B cell (primary cell): ENCODE data around the gene STAG1. TPM values are rescaled to one million over a fixed set of nuclear protein-coding genes. Genes with fewer than 3 reads are reported as not detected.

ENCODE experiments used
- ATAC-seq: fragments of 200-7000 bp; cut with Tn5 transposase; one replicate; pipeline ENCODE4 v1.10.0; 2021; ENCODE audit warnings: low read depth, mild to moderate bottlenecking, moderate number of reproducible peaks, moderate library complexity
- CTCF ChIA-PET: fragments of 350-600 bp; sonication (Branson Sonifier 250); formaldehyde crosslinking; loops from one replicate; lab custom pipeline; 2021; ENCODE audit warnings: antibody characterized with exemption, inconsistent platforms; lab: Charles Lee
- POLR2A ChIA-PET: fragments of 350-600 bp; sonication (Branson Sonifier 250); formaldehyde crosslinking; loops from one replicate; lab custom pipeline; 2021; ENCODE audit warnings: antibody characterized with exemption; lab: Charles Lee
- DNase-seq: peaks from one replicate; pipeline ENCODE4 v3.0.0; 2013
- H2AFZ ChIP-seq: 2 replicates; pipeline ENCODE4 v1.6.1; 2012; ENCODE audit warnings: mild to moderate bottlenecking, low read depth, low read length; ENCODE audit not compliant: insufficient read depth, poor library complexity, severe bottlenecking
- H3K27ac ChIP-seq, 2 donors: 1 replicate in 1 of 2; 2 replicates in 1 of 2; pipeline ENCODE4 v1.5.1; 2012 to 2013; ENCODE audit warnings: low read length in 2 of 2, mild to moderate bottlenecking in 2 of 2, moderate library complexity in 1 of 2
- H3K27me3 ChIP-seq, 4 experiments: fragments of 200-600 bp in 1 of 4; sonication (generic) in 1 of 4; replicated peaks in 1 of 4; 1 replicate in 2 of 4; 2 replicates in 2 of 4; pipeline versions ENCODE4 v1.6.1 to v1.7.0; 2013 to 2016; ENCODE audit warnings: low read length in 3 of 4, mild to moderate bottlenecking in 2 of 4, mixed read lengths in 1 of 4, moderate library complexity in 1 of 4; ENCODE audit not compliant: insufficient read depth in 4 of 4, control insufficient read depth in 3 of 4; ENCODE audit errors: control extremely low read depth in 1 of 4
- H3K36me3 ChIP-seq, 2 experiments: replicated peaks in 1 of 2; 1 replicate in 1 of 2; 2 replicates in 1 of 2; pipeline versions ENCODE4 v1.6.1 to v1.7.1; 2013; ENCODE audit warnings: low read length in 1 of 2; ENCODE audit not compliant: insufficient read depth in 2 of 2, control insufficient read depth in 1 of 2; ENCODE audit errors: control extremely low read depth in 1 of 2, extremely low read depth in 1 of 2
- H3K4me1 ChIP-seq, 2 donors: fragments of 200-600 bp in 1 of 2; sonication (generic) in 1 of 2; 1 replicate in 1 of 2; 2 replicates in 1 of 2; pipeline versions ENCODE4 v1.5.1 to v1.6.1; 2013 to 2017; ENCODE audit warnings: low read length in 2 of 2; ENCODE audit not compliant: control insufficient read depth in 2 of 2, insufficient read depth in 2 of 2
- H3K4me2 ChIP-seq: replicated peaks from 2 replicates; pipeline ENCODE3; 2012; ENCODE audit warnings: mild to moderate bottlenecking, low read depth, low read length; ENCODE audit not compliant: poor library complexity, severe bottlenecking
- H3K4me3 ChIP-seq, 5 experiments: fragments of 200-600 bp in 1 of 5; sonication (generic) in 1 of 5; 1 replicate in 3 of 5; 2 replicates in 2 of 5; pipeline versions ENCODE4 v1.5.1 to v1.7.0; 2011 to 2016; ENCODE audit warnings: low read length in 4 of 5, mild to moderate bottlenecking in 4 of 5, low read depth in 2 of 5, control low read depth in 1 of 5, moderate library complexity in 1 of 5; ENCODE audit not compliant: insufficient read depth in 1 of 5; ENCODE audit errors: control extremely low read depth in 1 of 5, extremely low read depth in 1 of 5
- H3K79me2 ChIP-seq: fragments of 200-600 bp; sonication (generic); one replicate; pipeline ENCODE4 v1.6.0; 2016; ENCODE audit warnings: low read length; ENCODE audit not compliant: control insufficient read depth, insufficient read depth
- H3K9ac ChIP-seq: fragments of 200-600 bp; sonication (generic); 2 replicates; pipeline ENCODE4 v1.6.1; 2017; ENCODE audit warnings: mild to moderate bottlenecking, low read length, moderate library complexity
- H3K9me3 ChIP-seq, 3 donors: one replicate each; pipeline versions ENCODE4 v1.6.1 to v1.7.1; 2013; ENCODE audit warnings: low read length in 2 of 3; ENCODE audit not compliant: control insufficient read depth in 2 of 3, insufficient read depth in 1 of 3; ENCODE audit errors: control extremely low read depth in 1 of 3
- H4K20me1 ChIP-seq: 2 replicates; pipeline ENCODE4 v1.6.0; 2012; ENCODE audit warnings: mild to moderate bottlenecking, low read length; ENCODE audit not compliant: insufficient read depth, control insufficient read depth, poor library complexity, severe bottlenecking
- H3K27ac Mint-ChIP-seq: one replicate; pipeline ENCODE4 v1.8.0; 2021; ENCODE audit warnings: mixed read lengths
- H3K27me3 Mint-ChIP-seq: one replicate; pipeline ENCODE4 v1.8.0; 2021; ENCODE audit warnings: mixed read lengths
- H3K4me1 Mint-ChIP-seq: one replicate; pipeline ENCODE4 v1.8.0; 2021; ENCODE audit warnings: mixed read lengths
- H3K4me3 Mint-ChIP-seq: one replicate; pipeline ENCODE4 v1.8.0; 2021; ENCODE audit warnings: mixed read lengths
- H3K9me3 Mint-ChIP-seq: one replicate; pipeline ENCODE4 v1.8.0; 2022; ENCODE audit warnings: mixed read lengths; ENCODE audit not compliant: insufficient read depth
- EZH2 ChIP-seq: IDR thresholded peaks from 2 replicates; pipeline ENCODE4 v1.6.1; 2012; ENCODE audit warnings: borderline replicate concordance, low read depth, mild to moderate bottlenecking, moderate library complexity, low read length; ENCODE audit not compliant: insufficient read depth, poor library complexity, severe bottlenecking
- WGBS: methylation state at CpG from one replicate; pipeline ENCODE4 v1.1.5; 2013; ENCODE audit warnings: missing lambda C conversion rate; ENCODE audit not compliant: insufficient coverage; 5-methylcytosine and 5-hydroxymethylcytosine counted together
- intact Hi-C: fragments of 100-400 bp; cut with micrococcal nuclease; formaldehyde crosslinking; loops from one replicate; pipeline ENCODE4 v1.10.0; 2022
- polyA plus RNA-seq: library from polyadenylated mRNA; depleted of rRNA; stranded (reverse); fragments of >200 nt; gene quantifications from 2 replicates; pipeline ENCODE4 v1.2.3, GENCODE V29; 2012
- total RNA-seq, 2 donors: library from RNA; stranded (reverse); fragments of 120-200 nt in 1 of 2; gene quantifications; 1 replicate in 1 of 2; 2 replicates in 1 of 2; pipeline versions ENCODE4 v1.2.3 to v1.2.4, GENCODE V29; 2013 to 2022
- TF ChIP-seq, protein P1 (sequence below): fragments of 200-600 bp; IDR thresholded peaks from one replicate; pipeline ENCODE4 v1.8.0; 2022; ENCODE audit warnings: antibody characterized with exemption, mild to moderate bottlenecking

Gene STAG1
- total and polyA plus RNA-seq, 2 donors (not counting 1 experiment from before 2014, with no cell fraction given): 9.2 to 77.0 TPM

DNA sequence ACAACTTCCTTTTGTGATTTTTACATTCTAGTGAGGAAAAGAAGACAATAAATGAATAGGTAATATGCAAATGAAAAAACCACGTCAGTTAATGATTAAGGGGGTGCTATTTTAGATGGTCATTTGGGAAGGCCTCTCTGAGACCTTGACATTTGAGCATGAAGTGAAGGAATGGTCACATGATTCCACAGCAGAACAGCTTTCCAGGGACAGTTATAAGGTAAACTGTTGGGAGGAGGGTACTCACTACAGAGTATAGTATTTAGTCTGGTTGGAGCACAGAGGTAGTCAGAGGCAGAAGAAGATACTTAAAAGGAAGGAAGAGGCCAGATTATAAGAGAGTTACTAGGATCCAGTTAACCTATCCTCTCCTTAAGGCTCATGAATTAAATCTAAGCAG, 246.5 kb downstream of the STAG1 start:
- ATAC-seq: no peak
- no peaks in the 10 kb centered on the region for H3K79me2 ChIP-seq
- intact Hi-C loops: no loop called here
- no peak for TF ChIP-seq EZH2
- TF ChIP-seq, protein P1, sequence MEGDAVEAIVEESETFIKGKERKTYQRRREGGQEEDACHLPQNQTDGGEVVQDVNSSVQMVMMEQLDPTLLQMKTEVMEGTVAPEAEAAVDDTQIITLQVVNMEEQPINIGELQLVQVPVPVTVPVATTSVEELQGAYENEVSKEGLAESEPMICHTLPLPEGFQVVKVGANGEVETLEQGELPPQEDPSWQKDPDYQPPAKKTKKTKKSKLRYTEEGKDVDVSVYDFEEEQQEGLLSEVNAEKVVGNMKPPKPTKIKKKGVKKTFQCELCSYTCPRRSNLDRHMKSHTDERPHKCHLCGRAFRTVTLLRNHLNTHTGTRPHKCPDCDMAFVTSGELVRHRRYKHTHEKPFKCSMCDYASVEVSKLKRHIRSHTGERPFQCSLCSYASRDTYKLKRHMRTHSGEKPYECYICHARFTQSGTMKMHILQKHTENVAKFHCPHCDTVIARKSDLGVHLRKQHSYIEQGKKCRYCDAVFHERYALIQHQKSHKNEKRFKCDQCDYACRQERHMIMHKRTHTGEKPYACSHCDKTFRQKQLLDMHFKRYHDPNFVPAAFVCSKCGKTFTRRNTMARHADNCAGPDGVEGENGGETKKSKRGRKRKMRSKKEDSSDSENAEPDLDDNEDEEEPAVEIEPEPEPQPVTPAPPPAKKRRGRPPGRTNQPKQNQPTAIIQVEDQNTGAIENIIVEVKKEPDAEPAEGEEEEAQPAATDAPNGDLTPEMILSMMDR: no peak
- no peak overlapping the region for H3K27ac ChIP-seq
- no peaks in the 10 kb centered on the region for H3K4me1 ChIP-seq
- no peaks in the 10 kb centered on the region for H3K27me3 ChIP-seq
- H3K27me3 Mint-ChIP-seq: no peaks in the 10 kb centered on the region
- WGBS: 100% methylated on average over 1 of the region's 1 CpG
- H3K9ac ChIP-seq: no peak overlapping the region
- H3K4me3 Mint-ChIP-seq: no peak overlapping the region
- ChIA-PET POLR2A (no interaction called here), CTCF (no interaction called here)
- no peaks in the 10 kb centered on the region for H4K20me1 ChIP-seq
- no peak overlapping the region for H3K27ac Mint-ChIP-seq
- no peak overlapping the region for H2AFZ ChIP-seq
- H3K4me3 ChIP-seq: no peak overlapping the region
- DNase-seq: no peak
- peaks cover 0 to 10% of the 10 kb centered on the region in 2 experiments for H3K36me3 ChIP-seq
- H3K4me1 Mint-ChIP-seq: no peaks in the 10 kb centered on the region
- no peak overlapping the region for H3K4me2 ChIP-seq
- H3K9me3 ChIP-seq: no peaks in the 10 kb centered on the region
- no peaks in the 10 kb centered on the region for H3K9me3 Mint-ChIP-seq

DNA sequence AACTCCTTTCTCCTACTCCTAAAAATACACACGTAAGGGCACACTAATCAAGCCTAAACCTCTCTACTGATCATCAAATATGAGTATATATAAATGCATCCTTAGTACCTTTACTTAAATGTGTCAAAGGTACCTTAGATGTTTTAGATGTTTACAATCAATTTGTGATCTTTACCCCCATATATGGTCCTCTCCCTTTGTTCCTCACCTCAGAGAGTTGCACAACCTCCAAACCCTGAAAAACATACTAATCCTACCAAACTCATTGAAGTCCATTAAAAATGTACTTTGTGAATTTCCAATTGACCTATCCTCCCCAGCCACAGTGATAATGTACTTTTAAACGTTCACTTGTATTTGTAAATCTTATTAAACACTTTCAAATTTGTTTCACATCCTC, 249.1 kb downstream of the STAG1 start:
- ATAC-seq: no peak

More for the DNA sequence above, 249.1 kb downstream of the STAG1 start:
- Histone ChIP-seq H3K27me3 (no peaks in the 10 kb centered on the region), H3K4me3 (no peak overlapping the region), H3K4me2 (no peak overlapping the region), H2AFZ (no peak overlapping the region), H4K20me1 (no peaks in the 10 kb centered on the region), H3K9me3 (no peaks in the 10 kb centered on the region), H3K9ac (no peak overlapping the region), H3K4me1 (no peaks in the 10 kb centered on the region), H3K36me3 (peaks cover 1 to 8% of the 10 kb centered on the region in 2 experiments), H3K79me2 (no peaks in the 10 kb centered on the region), H3K27ac (no peak overlapping the region)
- Mint-ChIP-seq H3K4me1 (no peaks in the 10 kb centered on the region), H3K27ac (no peak overlapping the region), H3K27me3 (no peaks in the 10 kb centered on the region), H3K4me3 (no peak overlapping the region), H3K9me3 (no peaks in the 10 kb centered on the region)
- no CpG with 5 or more reads among the region's 2 CpGs for WGBS
- CTCF ChIA-PET: no interaction called here
- no peak for DNase-seq
- POLR2A ChIA-PET: no interaction called here
- no peak for TF ChIP-seq EZH2
- TF ChIP-seq, protein P1: no peak
- intact Hi-C loops: no loop called here
